ENCODE data around the gene OCIAD2.

Gene OCIAD2

GRCh38 chr4:48862038-48862437 lies 44.5 kb downstream of the OCIAD2 start:
- Histone ChIP-seq H3K9ac (ENCODE audit: low read length) (no peak overlapping the region), H4K12ac (ENCODE audit: low read depth, low read length) (no peak overlapping the region), H3K4me2 (ENCODE audit: low read length) (no peak overlapping the region), H3K27me3 (ENCODE audit: insufficient read depth, low read length) (no peaks in the 10 kb centered on the region), H3K27ac (ENCODE audit: low read depth, low read length) (peak overlapping the region; percentile 26), H3K18ac (ENCODE audit: low read length) (no peak overlapping the region), H3K9me3 (ENCODE audit: insufficient read depth, low read depth, low read length) (no peaks in the 10 kb centered on the region), H3K4me1 (ENCODE audit: control insufficient read depth in 1 of 2, insufficient read depth in 2 of 2, low read length in 2 of 2) (no peaks in the 10 kb centered on the region), H4K91ac (ENCODE audit: low read depth, low read length) (no peak overlapping the region), H3K23ac (ENCODE audit: low read length) (no peak overlapping the region), H2AK5ac (ENCODE audit: low read length) (no peak overlapping the region), H3K79me1 (ENCODE audit: low read length) (no peaks in the 10 kb centered on the region), H3K14ac (ENCODE audit: low read length) (no peak overlapping the region), H3K4me3 (ENCODE audit: low read depth, low read length) (no peak overlapping the region), H2AFZ (ENCODE audit: insufficient read depth, low read length, poor library complexity) (no peak overlapping the region), H2BK120ac (ENCODE audit: insufficient read depth, low read length, poor library complexity) (no peak overlapping the region), H4K8ac (ENCODE audit: low read depth, low read length) (no peak overlapping the region), H2BK12ac (ENCODE audit: low read length) (no peak overlapping the region), H2BK5ac (ENCODE audit: low read depth, low read length, poor library complexity) (no peak overlapping the region), H3K4ac (ENCODE audit: low read depth, low read length) (no peak overlapping the region), H3K79me2 (ENCODE audit: control insufficient read depth, insufficient read depth, low read length, poor library complexity) (no peaks in the 10 kb centered on the region), H3K36me3 (ENCODE audit: control insufficient read depth in 1 of 2, insufficient read depth in 2 of 2, low read length in 2 of 2) (peaks cover 10 to 13% of the 10 kb centered on the region in 2 experiments)
- DNase-seq: no peak
- WGBS (ENCODE audit: extremely low coverage, insufficient coverage, insufficient read length): no CpG with 5 or more reads among the region's 3 CpGs

GRCh38 chr4:48858130-48858529 lies 48.4 kb downstream of the OCIAD2 start:
- Histone ChIP-seq H3K4me3 (ENCODE audit: low read depth, low read length) (no peak overlapping the region), H3K27me3 (ENCODE audit: insufficient read depth, low read length) (no peaks in the 10 kb centered on the region), H3K14ac (ENCODE audit: low read length) (no peak overlapping the region), H2AFZ (ENCODE audit: insufficient read depth, low read length, poor library complexity) (no peak overlapping the region), H3K27ac (ENCODE audit: low read depth, low read length) (no peak overlapping the region), H2BK120ac (ENCODE audit: insufficient read depth, low read length, poor library complexity) (no peak overlapping the region), H3K4ac (ENCODE audit: low read depth, low read length) (no peak overlapping the region), H4K91ac (ENCODE audit: low read depth, low read length) (no peak overlapping the region), H4K12ac (ENCODE audit: low read depth, low read length) (no peak overlapping the region), H3K4me2 (ENCODE audit: low read length) (no peak overlapping the region), H3K9ac (ENCODE audit: low read length) (no peak overlapping the region), H2AK5ac (ENCODE audit: low read length) (no peak overlapping the region), H2BK12ac (ENCODE audit: low read length) (no peak overlapping the region), H4K8ac (ENCODE audit: low read depth, low read length) (no peak overlapping the region), H3K79me1 (ENCODE audit: low read length) (no peaks in the 10 kb centered on the region), H3K9me3 (ENCODE audit: insufficient read depth, low read depth, low read length) (no peaks in the 10 kb centered on the region), H3K23ac (ENCODE audit: low read length) (no peak overlapping the region), H3K36me3 (ENCODE audit: control insufficient read depth in 1 of 2, insufficient read depth in 2 of 2, low read length in 2 of 2) (peaks cover 15 to 19% of the 10 kb centered on the region in 2 experiments), H2BK5ac (ENCODE audit: low read depth, low read length, poor library complexity) (no peak overlapping the region), H3K79me2 (ENCODE audit: control insufficient read depth, insufficient read depth, low read length, poor library complexity) (no peaks in the 10 kb centered on the region), H3K18ac (ENCODE audit: low read length) (no peak overlapping the region), H3K4me1 (ENCODE audit: control insufficient read depth in 1 of 2, insufficient read depth in 2 of 2, low read length in 2 of 2) (no peaks in the 10 kb centered on the region)
- WGBS (ENCODE audit: extremely low coverage, insufficient coverage, insufficient read length): no CpG with 5 or more reads among the region's 7 CpGs
- no peak for DNase-seq

- Histone ChIP-seq H3K14ac (ENCODE audit: low read length) (no peak overlapping the region), H3K36me3 (ENCODE audit: control insufficient read depth in 1 of 2, insufficient read depth in 2 of 2, low read length in 2 of 2) (peaks cover 20 to 22% of the 10 kb centered on the region in 2 experiments), H3K9me3 (ENCODE audit: insufficient read depth, low read depth, low read length) (no peaks in the 10 kb centered on the region), H4K8ac (ENCODE audit: low read depth, low read length) (no peak overlapping the region), H3K79me1 (ENCODE audit: low read length) (no peaks in the 10 kb centered on the region), H3K4me2 (ENCODE audit: low read length) (no peak overlapping the region), H3K4me1 (ENCODE audit: control insufficient read depth in 1 of 2, insufficient read depth in 2 of 2, low read length in 2 of 2) (no peaks in the 10 kb centered on the region), H4K12ac (ENCODE audit: low read depth, low read length) (no peak overlapping the region), H3K4ac (ENCODE audit: low read depth, low read length) (no peak overlapping the region), H3K27ac (ENCODE audit: low read depth, low read length) (no peak overlapping the region), H3K9ac (ENCODE audit: low read length) (no peak overlapping the region), H3K23ac (ENCODE audit: low read length) (no peak overlapping the region), H2BK12ac (ENCODE audit: low read length) (no peak overlapping the region), H2BK120ac (ENCODE audit: insufficient read depth, low read length, poor library complexity) (no peak overlapping the region), H2AFZ (ENCODE audit: insufficient read depth, low read length, poor library complexity) (no peak overlapping the region), H3K4me3 (ENCODE audit: low read depth, low read length) (no peak overlapping the region), H4K91ac (ENCODE audit: low read depth, low read length) (no peak overlapping the region), H3K79me2 (ENCODE audit: control insufficient read depth, insufficient read depth, low read length, poor library complexity) (no peaks in the 10 kb centered on the region), H2AK5ac (ENCODE audit: low read length) (no peak overlapping the region), H3K18ac (ENCODE audit: low read length) (no peak overlapping the region), H2BK5ac (ENCODE audit: low read depth, low read length, poor library complexity) (no peak overlapping the region), H3K27me3 (ENCODE audit: insufficient read depth, low read length) (no peaks in the 10 kb centered on the region)
- DNase-seq: peak in 1 of 2 donors; percentile 25
- no CpG with 5 or more reads among the region's 2 CpGs for WGBS (ENCODE audit: extremely low coverage, insufficient coverage, insufficient read length)
Observed at GRCh38 chr4:48854982-48855381, 51.6 kb downstream of the OCIAD2 start.

GRCh38 chr4:48854395-48854683 lies 52.2 kb downstream of the OCIAD2 start:
- Histone ChIP-seq H4K91ac (ENCODE audit: low read depth, low read length) (no peak overlapping the region), H4K12ac (ENCODE audit: low read depth, low read length) (no peak overlapping the region), H2BK5ac (ENCODE audit: low read depth, low read length, poor library complexity) (no peak overlapping the region), H3K9ac (ENCODE audit: low read length) (no peak overlapping the region), H3K4me1 (ENCODE audit: control insufficient read depth in 1 of 2, insufficient read depth in 2 of 2, low read length in 2 of 2) (no peaks in the 10 kb centered on the region), H2AFZ (ENCODE audit: insufficient read depth, low read length, poor library complexity) (no peak overlapping the region), H3K4me3 (ENCODE audit: low read depth, low read length) (no peak overlapping the region), H3K79me1 (ENCODE audit: low read length) (no peaks in the 10 kb centered on the region), H3K4ac (ENCODE audit: low read depth, low read length) (no peak overlapping the region), H3K14ac (ENCODE audit: low read length) (no peak overlapping the region), H3K27ac (ENCODE audit: low read depth, low read length) (no peak overlapping the region), H3K9me3 (ENCODE audit: insufficient read depth, low read depth, low read length) (no peaks in the 10 kb centered on the region), H3K23ac (ENCODE audit: low read length) (no peak overlapping the region), H2BK120ac (ENCODE audit: insufficient read depth, low read length, poor library complexity) (no peak overlapping the region), H3K36me3 (ENCODE audit: control insufficient read depth in 1 of 2, insufficient read depth in 2 of 2, low read length in 2 of 2) (peaks cover 22% of the 10 kb centered on the region in 2 experiments), H3K79me2 (ENCODE audit: control insufficient read depth, insufficient read depth, low read length, poor library complexity) (no peaks in the 10 kb centered on the region), H4K8ac (ENCODE audit: low read depth, low read length) (no peak overlapping the region), H2AK5ac (ENCODE audit: low read length) (no peak overlapping the region), H3K4me2 (ENCODE audit: low read length) (no peak overlapping the region), H3K27me3 (ENCODE audit: insufficient read depth, low read length) (no peaks in the 10 kb centered on the region), H2BK12ac (ENCODE audit: low read length) (no peak overlapping the region), H3K18ac (ENCODE audit: low read length) (no peak overlapping the region)
- WGBS (ENCODE audit: extremely low coverage, insufficient coverage, insufficient read length): no CpG with 5 or more reads among the region's 1 CpG
- DNase-seq: no peak

Data from trophoblast cell (in vitro differentiated cells and primary cell).